Mucosa of rectum (tissue), 2 donors: ENCODE data around the gene CR1.
"Not testable (repeated sequence)": the region's sequence is repeated elsewhere in the genome, so short reads cannot be mapped to it uniquely, and the experiment has no call there.

Source experiments
- H3K27ac ChIP-seq, 2 donors: one replicate each; pipeline ENCODE4 v1.7.0; 2013; ENCODE audit warnings: inconsistent platforms in 2 of 2, low read depth in 2 of 2, low read length in 2 of 2
- H3K27me3 ChIP-seq, 2 donors: one replicate each; pipeline ENCODE4 v1.7.0; 2013; ENCODE audit warnings: low read length in 2 of 2; ENCODE audit not compliant: control insufficient read depth in 2 of 2, insufficient read depth in 2 of 2
- H3K36me3 ChIP-seq, 2 donors: one replicate each; pipeline ENCODE4 v1.7.0; 2013; ENCODE audit warnings: low read length in 2 of 2; ENCODE audit not compliant: control insufficient read depth in 2 of 2, insufficient read depth in 2 of 2
- H3K4me1 ChIP-seq, 2 donors: one replicate each; pipeline ENCODE4 v1.7.0; 2013; ENCODE audit warnings: low read length in 2 of 2, mild to moderate bottlenecking in 1 of 2; ENCODE audit not compliant: control insufficient read depth in 2 of 2, insufficient read depth in 2 of 2
- H3K4me3 ChIP-seq, 2 donors: one replicate each; pipeline ENCODE4 v1.7.0; 2013; ENCODE audit warnings: low read length in 2 of 2
- H3K9ac ChIP-seq, 2 donors: one replicate each; pipeline ENCODE4 v1.7.0; 2013; ENCODE audit warnings: low read length in 2 of 2, low read depth in 1 of 2, mild to moderate bottlenecking in 1 of 2
- H3K9me3 ChIP-seq, 2 donors: one replicate each; pipeline ENCODE4 v1.7.0; 2013; ENCODE audit warnings: low read length in 2 of 2; ENCODE audit not compliant: control insufficient read depth in 2 of 2
- donor health status: healthy.
- donor health status: Normal muscosa, but diverticular disease.

The CR1 gene

GRCh38 chr1:207620543-207620893 lies 124.6 kb downstream of the CR1 start:
- no peaks in the 10 kb centered on the region for H3K9me3 ChIP-seq
- H3K27ac ChIP-seq, result no peak overlapping the region
- no peak overlapping the region for H3K9ac ChIP-seq
- no peaks in the 10 kb centered on the region for H3K4me1 ChIP-seq
- no peaks in the 10 kb centered on the region for H3K27me3 ChIP-seq
- no peak overlapping the region for H3K4me3 ChIP-seq
- H3K36me3 ChIP-seq, result no peaks in the 10 kb centered on the region

DNA sequence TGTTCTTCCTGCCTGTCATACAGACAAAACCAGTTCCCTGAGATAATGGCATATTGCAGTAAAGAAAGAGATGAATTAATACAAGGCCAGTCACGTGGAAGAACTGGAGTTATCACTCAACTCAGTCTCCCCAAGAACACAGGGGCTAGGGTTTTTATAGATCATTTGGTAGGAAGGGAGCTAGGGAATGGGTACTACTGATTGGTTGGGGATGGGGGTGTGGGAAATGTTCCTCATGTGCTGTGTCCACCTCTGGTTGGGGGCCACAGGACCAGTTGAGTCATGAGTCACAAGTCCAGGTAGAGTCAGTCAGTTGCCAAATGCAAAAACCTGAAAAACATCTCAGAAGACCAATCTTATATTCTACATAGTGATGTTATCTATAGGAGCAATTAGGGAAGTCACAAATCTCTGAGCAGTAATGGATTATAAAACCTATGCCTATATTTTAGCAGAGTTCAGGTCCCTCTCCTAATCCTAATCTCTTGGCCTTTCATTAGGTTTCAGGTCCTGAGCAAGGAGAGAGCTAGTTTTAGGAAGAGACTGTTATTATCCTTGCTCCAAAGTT lies 129.6 kb downstream of the CR1 start:
- H3K36me3 ChIP-seq, H3K9ac ChIP-seq, H3K27ac ChIP-seq, H3K27me3 ChIP-seq, H3K4me1 ChIP-seq, H3K4me3 ChIP-seq, H3K9me3 ChIP-seq: not testable (repeated sequence)

GRCh38 chr1:207626972-207627337 lies 131.0 kb downstream of the CR1 start:
- Histone ChIP-seq H3K4me1 (no peaks in the 10 kb centered on the region), H3K27me3 (no peaks in the 10 kb centered on the region), H3K4me3 (no peak overlapping the region), H3K9me3 (no peaks in the 10 kb centered on the region), H3K9ac (no peak overlapping the region), H3K27ac (no peak overlapping the region), H3K36me3 (no peaks in the 10 kb centered on the region)

- Histone ChIP-seq H3K27me3 (no peaks in the 10 kb centered on the region), H3K27ac (no peak overlapping the region), H3K36me3 (no peaks in the 10 kb centered on the region), H3K9me3 (no peaks in the 10 kb centered on the region), H3K9ac (no peak overlapping the region), H3K4me3 (no peak overlapping the region), H3K4me1 (no peaks in the 10 kb centered on the region)
Observed at GRCh38 chr1:207627496-207627895, 131.5 kb downstream of the CR1 start.

DNA sequence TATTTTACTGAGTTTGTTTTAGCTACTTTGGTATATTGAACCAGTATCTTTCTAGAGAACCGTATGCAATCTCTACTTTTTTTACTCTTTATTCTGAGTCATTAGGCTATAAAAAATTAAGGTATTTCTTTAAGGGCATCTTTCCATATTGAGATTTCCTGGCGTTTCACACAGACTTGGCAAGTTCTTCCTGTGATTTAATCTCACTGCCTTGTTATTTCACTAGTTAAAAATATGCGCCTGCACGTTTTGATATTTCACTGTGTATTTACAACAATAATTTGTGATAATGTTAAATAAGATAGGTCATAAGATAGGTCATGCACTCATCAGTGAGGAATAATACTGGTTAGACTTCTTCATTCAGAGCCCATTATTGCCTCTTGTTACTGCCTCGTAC lies 132.8 kb downstream of the CR1 start:
- no peaks in the 10 kb centered on the region for H3K36me3 ChIP-seq
- no peaks in the 10 kb centered on the region for H3K27me3 ChIP-seq
- H3K9me3 ChIP-seq, result no peaks in the 10 kb centered on the region
- no peaks in the 10 kb centered on the region for H3K4me1 ChIP-seq
- H3K4me3 ChIP-seq, result no peak overlapping the region
- H3K9ac ChIP-seq, result no peak overlapping the region
- H3K27ac ChIP-seq, result no peak overlapping the region

DNA sequence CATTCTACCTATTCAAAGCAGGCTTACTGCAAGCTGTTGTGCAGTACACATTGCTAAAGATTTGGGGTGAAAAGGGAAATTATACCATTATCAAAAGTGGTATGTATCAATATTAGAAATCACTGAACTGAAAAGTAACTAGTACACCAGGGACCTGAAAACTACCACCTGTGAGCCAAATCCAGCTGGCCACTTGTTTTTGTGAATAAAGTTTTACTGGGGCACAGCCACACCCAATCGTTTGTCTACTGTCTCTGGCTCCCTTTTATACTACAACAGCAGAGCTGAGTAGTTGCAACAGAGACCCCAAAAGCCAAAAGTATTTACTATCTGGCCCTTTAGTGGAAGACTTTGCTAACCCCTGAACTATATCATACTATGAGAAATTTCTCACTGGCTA lies 135.2 kb downstream of the CR1 start:
- Histone ChIP-seq H3K9me3 (no peaks in the 10 kb centered on the region), H3K27ac (no peak overlapping the region), H3K4me1 (no peaks in the 10 kb centered on the region), H3K36me3 (no peaks in the 10 kb centered on the region), H3K27me3 (no peaks in the 10 kb centered on the region), H3K4me3 (no peak overlapping the region), H3K9ac (no peak overlapping the region)

DNA sequence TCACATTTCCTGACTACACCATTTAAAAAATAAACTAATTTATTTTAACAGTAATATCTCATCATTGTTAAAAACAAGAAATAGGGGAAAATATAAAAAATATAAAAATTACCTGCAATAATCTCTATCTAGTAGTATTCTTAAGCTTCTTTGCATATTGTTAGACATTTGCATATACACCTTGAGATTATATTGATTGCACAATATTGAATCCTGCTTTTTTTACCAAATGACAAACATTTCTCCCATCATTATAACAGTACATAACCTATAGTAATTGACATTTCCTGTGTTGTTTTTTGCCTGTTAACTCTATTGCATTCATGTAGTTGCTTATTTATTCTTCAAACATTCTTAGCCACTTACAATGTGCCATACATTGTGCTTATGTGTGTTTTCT lies 137.3 kb downstream of the CR1 start:
- Histone ChIP-seq H3K27ac (no peak overlapping the region), H3K27me3 (no peaks in the 10 kb centered on the region), H3K9ac (no peak overlapping the region), H3K4me1 (no peaks in the 10 kb centered on the region), H3K9me3 (no peaks in the 10 kb centered on the region), H3K4me3 (no peak overlapping the region), H3K36me3 (no peaks in the 10 kb centered on the region)

GRCh38 chr1:207633699-207634289 lies 137.8 kb downstream of the CR1 start:
- not testable (repeated sequence) for H3K36me3 ChIP-seq, H3K4me3 ChIP-seq, H3K27me3 ChIP-seq, H3K27ac ChIP-seq, H3K9ac ChIP-seq, H3K4me1 ChIP-seq, H3K9me3 ChIP-seq

DNA sequence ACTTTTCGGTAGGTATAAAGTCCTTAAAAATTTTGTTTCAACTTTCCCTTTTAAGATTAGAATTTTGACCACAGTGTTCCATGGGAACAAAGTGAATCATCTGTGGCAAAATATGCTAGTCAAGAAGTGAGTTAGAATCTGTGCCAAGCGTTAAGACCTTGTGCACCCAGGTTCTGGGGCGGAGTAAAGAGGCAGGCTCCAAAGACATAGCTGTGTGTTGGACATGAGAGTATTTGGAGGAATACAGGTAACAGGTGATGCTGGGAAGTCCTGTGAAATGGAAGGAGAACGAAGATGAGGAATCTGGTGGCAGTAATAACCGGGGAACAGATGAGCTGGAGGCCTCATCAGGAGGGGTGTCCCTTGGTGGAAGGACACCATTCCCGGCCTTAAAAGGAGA lies 138.3 kb downstream of the CR1 start:
- not testable (repeated sequence) for H3K4me3 ChIP-seq, H3K9me3 ChIP-seq, H3K9ac ChIP-seq, H3K36me3 ChIP-seq, H3K4me1 ChIP-seq, H3K27me3 ChIP-seq, H3K27ac ChIP-seq

GRCh38 chr1:207635569-207636186 lies 139.7 kb downstream of the CR1 start:
- not testable (repeated sequence) for H3K9me3 ChIP-seq, H3K9ac ChIP-seq, H3K27me3 ChIP-seq, H3K4me3 ChIP-seq, H3K4me1 ChIP-seq, H3K36me3 ChIP-seq, H3K27ac ChIP-seq
